GM20431 (cell line): Measurements from ENCODE around the gene CDCA8.

Experiments
- in situ Hi-C: fragments of 300-500 bp; cut with MseI, MboI; formaldehyde crosslinking; loops from one replicate; pipeline ENCODE4 v1.15.0; 2020; ENCODE audit warnings: low sequenced_read_pairs; ENCODE audit not compliant: unreplicated experiment

CDCA8 gene

GRCh38 chr1:37671261-37671660 lies 21.1 kb upstream of the CDCA8 start:
- in situ Hi-C loops, result no loop called here

GRCh38 chr1:37672136-37672870 lies 20.0 kb upstream of the CDCA8 start:
- in situ Hi-C loops, result no loop called here

GRCh38 chr1:37673920-37674319 lies 18.4 kb upstream of the CDCA8 start:
- in situ Hi-C loops, result no loop called here

- in situ Hi-C loops, result loop anchor here (25.0 kb wide), 1 partner anchor 214 kb away; the partner anchor contains the start of gene ZC3H12A
Observed at GRCh38 chr1:37676281-37677142, 15.8 kb upstream of the CDCA8 start.

DNA sequence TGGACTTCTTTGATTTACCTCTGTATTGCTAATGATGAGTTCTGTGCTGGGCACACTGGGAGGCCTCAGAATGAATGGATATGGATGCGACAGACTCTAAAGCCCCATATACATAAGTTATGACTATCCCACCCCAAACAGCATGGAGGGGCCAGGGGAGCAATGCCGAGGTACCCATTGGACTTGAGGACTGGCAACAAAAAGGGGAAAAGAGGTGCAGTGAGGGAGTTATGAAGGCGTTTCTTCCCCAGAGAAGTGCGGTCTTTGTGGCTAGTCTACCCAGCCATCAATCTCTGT lies 15.2 kb upstream of the CDCA8 start:
- in situ Hi-C loops, result loop anchor here (25.0 kb wide), 1 partner anchor 215 kb away; the partner anchor contains the start of gene ZC3H12A

DNA sequence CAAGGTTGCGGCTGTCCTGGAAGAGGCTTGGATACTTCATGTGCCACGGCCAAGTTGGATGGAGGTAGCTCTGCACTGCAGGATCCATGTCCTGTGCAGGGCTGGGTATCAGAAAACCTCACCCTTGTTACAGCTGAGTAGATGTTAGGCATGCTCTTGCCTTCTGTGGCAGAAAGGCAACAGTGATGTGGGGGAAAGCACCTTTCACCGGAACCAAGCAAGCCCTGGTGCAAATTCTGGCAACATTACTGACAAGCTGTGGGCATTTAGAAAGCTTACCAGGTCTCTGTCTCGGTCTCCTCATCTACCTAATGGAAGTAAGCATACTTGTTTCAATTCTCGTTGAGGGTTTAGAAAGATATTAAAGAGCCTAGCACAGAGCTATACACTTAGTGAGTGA lies 14.5 kb upstream of the CDCA8 start:
- in situ Hi-C loops, result loop anchor here (25.0 kb wide), 1 partner anchor 216 kb away; the partner anchor contains the start of gene ZC3H12A

GRCh38 chr1:37680933-37681332 lies 11.4 kb upstream of the CDCA8 start:
- in situ Hi-C loops, result loop anchor here (10.0 to 25.0 kb wide), 2 partner anchors 76 to 219 kb away; partner anchors contain the start of gene ZC3H12A

DNA sequence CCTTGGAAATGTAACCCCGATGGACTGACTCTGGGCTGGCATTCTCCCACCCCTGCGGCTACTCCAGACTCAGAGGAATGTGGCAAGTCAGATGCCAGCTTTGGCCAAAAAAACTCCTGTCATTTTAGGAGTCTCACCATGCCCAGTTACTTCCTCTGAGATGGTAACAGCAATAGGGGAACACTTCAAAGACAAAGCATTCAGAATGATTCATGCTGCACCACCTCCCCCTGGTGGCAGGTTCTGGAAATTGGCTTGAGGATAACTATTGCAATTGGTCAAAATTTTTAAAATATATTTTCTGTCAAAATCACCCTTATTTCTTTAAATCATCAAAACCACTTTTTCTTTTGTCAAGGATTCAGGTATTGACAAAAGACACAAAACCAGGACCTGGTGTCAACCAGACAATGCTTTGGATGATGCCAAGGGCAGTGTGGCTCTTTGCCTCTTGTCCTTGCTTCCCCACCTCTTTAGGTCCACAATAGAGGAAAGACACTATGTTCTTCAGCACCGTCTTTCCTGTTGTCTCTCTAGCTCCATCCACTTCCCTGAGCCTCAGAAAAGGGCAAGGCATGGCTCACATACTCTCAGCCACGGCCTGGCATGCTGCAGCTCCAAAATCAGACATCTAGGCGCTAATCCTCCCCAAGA lies 9.9 kb upstream of the CDCA8 start:
- in situ Hi-C loops, result loop anchor here (10.0 to 25.0 kb wide), 2 partner anchors 78 to 220 kb away; partner anchors contain the start of gene ZC3H12A

GRCh38 chr1:37684182-37684581 lies 8.1 kb upstream of the CDCA8 start:
- in situ Hi-C loops, result loop anchor here (10.0 to 25.0 kb wide), 2 partner anchors 79 to 222 kb away; partner anchors contain the start of gene ZC3H12A

DNA sequence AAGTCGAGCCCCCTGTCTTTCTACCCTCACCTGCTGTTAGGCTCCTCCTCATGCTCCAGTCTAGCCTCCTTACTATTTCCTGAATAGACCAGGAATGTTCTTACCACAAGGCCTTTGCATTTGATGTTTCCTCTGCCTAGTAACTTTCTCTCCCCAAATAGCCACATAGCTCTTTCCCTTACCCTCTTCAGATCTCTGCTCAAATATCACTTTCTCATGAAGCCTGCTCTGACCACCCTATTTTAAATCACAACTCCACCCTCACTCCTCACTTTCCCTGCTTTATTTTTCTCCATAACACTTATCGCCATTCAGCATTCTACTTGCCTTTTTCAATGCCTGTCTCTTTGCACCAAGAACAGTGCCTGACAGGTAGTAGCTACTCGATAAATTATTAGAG lies 6.6 kb upstream of the CDCA8 start:
- in situ Hi-C loops, result loop anchor here (10.0 to 25.0 kb wide), 2 partner anchors 81 to 223 kb away; partner anchors contain the start of gene ZC3H12A

- in situ Hi-C loops, result loop anchor here (10.0 to 25.0 kb wide), 2 partner anchors 83 to 225 kb away; partner anchors contain the start of gene ZC3H12A
Observed at GRCh38 chr1:37687764-37688163, 4.6 kb upstream of the CDCA8 start.

DNA sequence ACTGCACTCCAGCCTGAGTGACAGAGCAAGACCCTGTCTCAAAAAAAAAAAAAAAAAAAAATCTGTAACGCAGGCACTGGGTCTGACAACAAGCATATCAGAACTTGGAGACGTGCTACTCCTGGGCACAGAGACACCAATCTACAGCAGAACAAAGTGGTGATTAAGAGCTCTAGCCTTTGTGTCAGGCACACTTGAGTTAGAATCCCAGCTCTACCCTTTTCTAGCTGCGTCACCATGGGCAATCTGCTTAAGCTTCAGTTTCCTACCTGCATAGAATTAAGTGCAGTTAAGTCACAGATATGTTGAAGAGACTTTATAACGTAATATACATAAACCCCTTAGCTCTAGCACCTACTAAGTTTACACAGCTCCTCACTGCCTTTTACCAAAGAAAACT lies 3.4 kb upstream of the CDCA8 start:
- in situ Hi-C loops, result loop anchor here (10.0 to 25.0 kb wide), 2 partner anchors 84 to 227 kb away; partner anchors contain the start of gene ZC3H12A

GRCh38 chr1:37691497-37692077 lies 729 bp upstream of the CDCA8 start:
- in situ Hi-C loops, result loop anchor here (25.0 kb wide), 1 partner anchor 229 kb away; the partner anchor contains the start of gene ZC3H12A

DNA sequence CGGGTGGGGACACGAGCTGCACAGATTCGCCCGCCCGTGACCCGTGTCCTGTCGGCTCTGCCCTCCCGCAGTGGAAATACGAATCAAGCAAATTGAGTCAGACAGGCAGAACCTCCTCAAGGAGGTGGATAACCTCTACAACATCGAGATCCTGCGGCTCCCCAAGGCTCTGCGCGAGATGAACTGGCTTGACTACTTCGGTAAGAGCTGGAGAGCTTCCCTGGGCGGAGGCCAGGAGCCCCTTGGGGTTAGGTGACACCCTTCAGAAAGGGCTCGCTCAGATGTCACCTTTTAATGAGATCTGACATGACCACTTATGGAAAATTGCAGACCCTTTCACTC lies 489 bp downstream of the CDCA8 start:
- in situ Hi-C loops, result loop anchor here (25.0 kb wide), 1 partner anchor 231 kb away; the partner anchor contains the start of gene ZC3H12A

- in situ Hi-C loops, result loop anchor here (25.0 kb wide), 1 partner anchor 235 kb away; the partner anchor contains the start of gene ZC3H12A
Observed at GRCh38 chr1:37697090-37697489, 4.8 kb downstream of the CDCA8 start.

DNA sequence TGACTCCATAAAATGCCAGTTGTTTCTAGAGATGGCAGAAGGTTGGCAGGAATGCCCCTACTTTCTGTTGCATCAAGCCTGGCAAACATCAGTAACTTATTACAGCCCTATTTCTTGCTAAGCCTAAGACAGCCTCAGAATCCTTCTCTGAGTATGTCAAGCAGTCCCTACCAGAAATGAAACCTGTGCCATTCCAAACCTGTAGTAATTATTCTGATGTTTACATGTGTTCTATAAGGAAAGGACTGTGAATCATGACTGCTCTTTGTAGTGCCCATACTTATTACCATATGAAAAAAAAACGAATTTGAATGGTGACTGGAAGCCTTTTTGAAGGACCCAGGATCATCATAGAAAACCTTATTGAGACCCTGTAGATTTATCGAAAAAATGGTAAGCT lies 5.4 kb downstream of the CDCA8 start:
- in situ Hi-C loops, result loop anchor here (25.0 kb wide), 1 partner anchor 235 kb away; the partner anchor contains the start of gene ZC3H12A

DNA sequence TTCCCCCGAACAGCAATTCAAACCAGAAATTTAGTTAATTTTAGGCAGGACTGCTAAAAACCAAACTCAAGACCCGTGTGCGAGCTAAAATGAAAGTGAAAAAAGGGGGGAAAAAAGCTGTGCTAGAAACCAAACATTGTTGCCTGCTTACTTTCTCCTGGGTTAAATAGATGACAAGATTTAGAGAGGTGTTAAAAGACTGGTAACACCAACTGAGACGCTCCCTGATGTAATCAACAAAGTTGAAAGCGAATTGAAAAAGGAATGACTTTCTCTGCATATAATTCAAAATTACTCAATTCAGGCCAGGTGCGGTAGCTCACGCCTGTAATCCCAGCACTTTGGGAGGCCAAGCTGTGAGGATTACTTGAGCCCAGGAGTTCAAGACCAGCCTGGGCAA lies 6.8 kb downstream of the CDCA8 start:
- in situ Hi-C loops, result loop anchor here (25.0 kb wide), 1 partner anchor 237 kb away; the partner anchor contains the start of gene ZC3H12A

DNA sequence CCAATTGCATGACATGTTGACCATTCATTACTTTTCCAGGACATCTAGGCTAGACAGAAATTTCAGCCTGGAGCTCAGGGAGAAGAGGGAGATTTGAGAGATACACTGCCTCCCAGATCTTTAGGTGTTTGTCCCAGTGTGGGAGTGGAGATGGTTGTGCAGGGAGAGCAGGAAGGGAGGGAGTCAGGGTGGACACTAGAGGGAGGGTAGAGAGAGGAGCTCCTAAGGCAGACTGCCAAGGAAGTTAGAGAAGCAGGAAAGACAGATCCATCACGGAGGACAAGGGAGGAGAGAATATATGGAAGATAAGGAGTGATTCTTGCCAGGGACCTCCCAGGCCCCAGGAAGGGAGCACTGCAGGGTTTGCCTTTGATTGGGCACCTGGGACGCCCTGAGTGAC lies 8.7 kb downstream of the CDCA8 start:
- in situ Hi-C loops, result no loop called here

- in situ Hi-C loops, result no loop called here
Observed at GRCh38 chr1:37703061-37703460, 10.7 kb downstream of the CDCA8 start.

GRCh38 chr1:37704966-37705365 lies 12.7 kb downstream of the CDCA8 start:
- in situ Hi-C loops, result no loop called here
